ENCODE data around the gene CD7.

DNA sequence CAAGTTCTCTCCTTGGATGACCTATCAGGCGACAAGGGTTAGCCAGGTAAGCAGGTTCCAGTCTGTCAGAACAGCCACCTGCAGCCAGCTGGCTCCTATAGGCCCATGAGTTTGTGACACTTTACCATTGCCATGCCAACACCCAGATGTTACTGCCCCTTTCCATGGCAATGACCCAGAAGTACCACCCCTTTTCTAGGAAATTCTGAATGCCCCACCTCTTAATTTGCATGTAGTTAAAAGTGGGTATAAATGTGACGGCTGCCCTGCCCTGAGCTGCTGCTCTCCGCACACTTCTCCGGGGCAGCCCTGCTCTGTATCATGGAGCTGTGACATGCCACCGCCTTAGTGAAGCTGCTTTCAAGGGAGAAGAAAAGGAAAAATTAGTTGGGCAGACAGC is 26.2 kb upstream of the CD7 start:
- TF ChIP-seq, protein P1, sequence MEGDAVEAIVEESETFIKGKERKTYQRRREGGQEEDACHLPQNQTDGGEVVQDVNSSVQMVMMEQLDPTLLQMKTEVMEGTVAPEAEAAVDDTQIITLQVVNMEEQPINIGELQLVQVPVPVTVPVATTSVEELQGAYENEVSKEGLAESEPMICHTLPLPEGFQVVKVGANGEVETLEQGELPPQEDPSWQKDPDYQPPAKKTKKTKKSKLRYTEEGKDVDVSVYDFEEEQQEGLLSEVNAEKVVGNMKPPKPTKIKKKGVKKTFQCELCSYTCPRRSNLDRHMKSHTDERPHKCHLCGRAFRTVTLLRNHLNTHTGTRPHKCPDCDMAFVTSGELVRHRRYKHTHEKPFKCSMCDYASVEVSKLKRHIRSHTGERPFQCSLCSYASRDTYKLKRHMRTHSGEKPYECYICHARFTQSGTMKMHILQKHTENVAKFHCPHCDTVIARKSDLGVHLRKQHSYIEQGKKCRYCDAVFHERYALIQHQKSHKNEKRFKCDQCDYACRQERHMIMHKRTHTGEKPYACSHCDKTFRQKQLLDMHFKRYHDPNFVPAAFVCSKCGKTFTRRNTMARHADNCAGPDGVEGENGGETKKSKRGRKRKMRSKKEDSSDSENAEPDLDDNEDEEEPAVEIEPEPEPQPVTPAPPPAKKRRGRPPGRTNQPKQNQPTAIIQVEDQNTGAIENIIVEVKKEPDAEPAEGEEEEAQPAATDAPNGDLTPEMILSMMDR (IDR thresholded peaks at IDR 0.05; ENCODE audit: poor library complexity, severe bottlenecking): no peak
- TF ChIP-seq POLR2AphosphoS5 (IDR thresholded peaks at IDR 0.05): no peak
- no peak for TF ChIP-seq SMC3 (conservative IDR thresholded peaks at IDR 0.05; ENCODE audit: poor library complexity)
- no peak for TF ChIP-seq TAF1 (IDR thresholded peaks at IDR 0.05; ENCODE audit: low read depth)
- TF ChIP-seq EP300 (conservative IDR thresholded peaks at IDR 0.05; ENCODE audit: poor library complexity, severe bottlenecking): no peak
- no peak for TF ChIP-seq MXI1 (conservative IDR thresholded peaks at IDR 0.05; ENCODE audit: poor library complexity, severe bottlenecking)
